HCEC 1CT (cell line): Measurements from ENCODE around the gene F10.
"Not testable (repeated sequence)": the region's sequence is repeated elsewhere in the genome, so short reads cannot be mapped to it uniquely, and the experiment has no call there.

Experiments used
- DNase-seq: peaks from one replicate; pipeline ENCODE4 v3.0.0-alpha.2; 2017

F10 gene

DNA sequence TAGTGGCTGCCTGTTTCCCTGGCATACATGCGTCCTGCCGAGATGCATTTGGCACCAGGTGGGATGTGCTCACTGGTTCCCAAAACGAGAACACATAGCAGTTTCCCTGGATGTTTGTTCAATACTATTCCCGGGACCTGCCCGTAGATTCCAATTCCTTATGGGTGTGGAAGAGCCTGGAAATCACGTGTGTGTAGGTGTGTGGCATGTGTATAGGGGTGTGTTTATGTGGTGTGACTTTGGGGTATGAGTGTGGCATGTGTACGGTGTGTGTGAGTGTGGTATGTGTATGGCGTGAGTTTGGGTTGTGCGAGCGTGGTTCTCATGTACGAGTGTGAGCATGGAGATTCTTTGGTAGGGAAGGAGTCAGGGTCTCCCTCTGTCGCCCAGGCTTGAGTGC lies 19.9 kb upstream of the F10 start:
- no peak for DNase-seq

DNA sequence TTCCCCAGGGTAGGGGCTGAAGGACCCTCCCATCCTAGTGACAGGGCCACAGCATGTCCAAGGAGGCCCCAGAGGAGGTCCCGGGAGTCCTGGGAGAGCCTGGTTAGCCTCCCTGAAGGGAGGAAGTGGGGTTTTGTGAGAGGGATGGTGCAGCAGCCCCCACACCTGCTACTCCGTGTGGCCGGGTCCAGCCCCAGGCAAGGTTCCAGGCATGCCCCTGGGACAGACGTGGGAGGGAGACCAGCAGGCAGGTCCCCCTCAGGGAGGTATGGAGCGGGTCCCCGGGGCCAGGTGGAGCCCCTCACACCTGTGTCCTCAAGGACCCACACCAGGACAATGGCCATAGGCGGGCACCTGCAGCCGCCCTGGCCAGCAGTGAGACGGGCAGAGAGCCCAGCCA lies 19.0 kb upstream of the F10 start:
- no peak for DNase-seq

DNA sequence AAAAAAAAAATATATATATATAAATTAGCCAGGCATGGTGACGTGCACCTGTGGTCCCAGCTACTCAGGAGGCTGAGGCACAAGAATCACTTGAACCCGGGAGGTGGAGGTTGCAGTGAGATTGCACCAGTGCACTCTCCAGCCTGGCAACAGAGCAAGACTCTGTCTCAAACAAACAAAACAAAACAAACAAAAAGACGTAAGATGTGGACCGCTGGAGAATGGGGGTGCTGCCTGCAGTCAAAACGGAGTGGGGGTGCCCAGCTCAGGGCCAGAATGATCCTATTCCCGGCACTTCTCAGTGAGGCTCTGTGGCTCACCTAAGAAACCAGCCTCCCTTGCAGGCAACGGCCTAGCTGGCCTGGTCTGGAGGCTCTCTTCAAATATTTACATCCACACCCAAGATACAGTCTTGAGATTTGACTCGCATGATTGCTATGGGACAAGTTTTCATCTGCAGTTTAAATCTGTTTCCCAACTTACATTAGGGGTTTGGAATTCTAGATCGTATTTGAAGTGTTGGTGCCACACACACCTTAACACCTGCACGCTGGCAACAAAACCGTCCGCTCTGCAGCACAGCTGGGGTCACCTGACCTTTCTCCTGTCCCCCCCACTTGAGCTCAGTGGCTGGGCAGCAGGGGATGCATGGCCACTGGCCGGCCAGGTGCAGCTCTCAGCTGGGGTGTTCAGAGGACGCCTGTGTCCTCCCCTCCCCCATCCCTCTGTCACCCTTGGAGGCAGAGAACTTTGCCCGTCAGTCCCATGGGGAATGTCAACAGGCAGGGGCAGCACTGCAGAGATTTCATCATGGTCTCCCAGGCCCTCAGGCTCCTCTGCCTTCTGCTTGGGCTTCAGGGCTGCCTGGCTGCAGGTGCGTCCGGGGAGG lies 17.3 kb upstream of the F10 start, which contains the start of gene F7:
F7 (plus strand) TSS at position 760 of the 889 bp plus-strand sequence; CDS start at position 811, 51 bp downstream.
- DNase-seq, result no peak

DNA sequence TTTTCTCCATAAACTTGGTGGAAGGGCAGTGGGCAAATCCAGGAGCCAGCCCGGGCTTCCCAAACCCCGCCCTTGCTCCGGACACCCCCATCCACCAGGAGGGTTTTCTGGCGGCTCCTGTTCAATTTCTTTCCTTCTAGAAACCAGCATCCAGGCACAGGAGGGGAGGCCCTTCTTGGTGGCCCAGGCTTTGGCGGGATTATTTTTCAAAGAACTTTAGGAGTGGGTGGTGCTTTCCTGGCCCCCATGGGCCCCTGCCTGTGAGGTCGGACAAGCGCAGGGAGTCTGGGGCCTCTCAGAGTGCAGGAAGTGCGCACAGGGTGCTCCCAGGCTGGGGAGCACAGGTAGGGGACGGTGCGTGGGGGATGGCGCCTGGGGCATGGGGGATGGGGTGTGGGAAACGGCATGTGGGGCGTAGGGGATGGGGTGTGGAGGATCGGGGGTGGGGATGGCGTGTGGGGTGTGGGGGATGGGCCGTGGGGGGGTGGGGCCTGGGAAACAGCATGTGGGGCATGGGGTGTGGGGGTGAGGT lies 16.6 kb upstream of the F10 start:
- no peak for DNase-seq

DNA sequence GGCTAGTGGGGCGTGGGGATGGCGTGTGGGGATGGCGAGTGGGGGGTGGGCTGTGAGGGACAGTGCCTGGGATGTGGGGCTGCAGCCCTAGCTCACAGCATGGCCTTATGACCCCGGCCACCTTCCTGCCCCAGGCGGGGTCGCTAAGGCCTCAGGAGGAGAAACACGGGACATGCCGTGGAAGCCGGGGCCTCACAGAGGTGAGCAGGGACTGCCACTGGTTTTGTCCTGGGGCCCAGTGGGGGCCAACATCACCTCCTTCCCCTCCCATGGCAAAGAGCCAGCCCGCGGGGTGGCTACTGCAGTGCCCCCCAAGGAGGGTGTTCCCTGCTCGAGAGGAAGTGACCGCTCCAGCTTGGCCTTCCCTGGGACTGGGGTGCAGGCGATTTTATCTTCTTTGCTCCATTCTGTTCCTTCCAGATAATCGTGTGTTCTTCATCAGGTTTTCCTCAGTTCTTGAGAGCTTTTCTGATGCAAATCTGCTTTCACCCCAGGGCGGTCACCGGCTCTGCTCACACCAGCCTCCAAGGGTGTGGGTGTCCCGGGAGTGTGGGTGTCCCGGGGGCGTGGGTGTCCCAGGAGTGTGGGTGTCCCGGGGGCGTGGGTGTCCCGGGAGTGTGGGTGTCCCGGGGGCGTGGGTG lies 15.8 kb upstream of the F10 start:
- DNase-seq, result no peak

DNA sequence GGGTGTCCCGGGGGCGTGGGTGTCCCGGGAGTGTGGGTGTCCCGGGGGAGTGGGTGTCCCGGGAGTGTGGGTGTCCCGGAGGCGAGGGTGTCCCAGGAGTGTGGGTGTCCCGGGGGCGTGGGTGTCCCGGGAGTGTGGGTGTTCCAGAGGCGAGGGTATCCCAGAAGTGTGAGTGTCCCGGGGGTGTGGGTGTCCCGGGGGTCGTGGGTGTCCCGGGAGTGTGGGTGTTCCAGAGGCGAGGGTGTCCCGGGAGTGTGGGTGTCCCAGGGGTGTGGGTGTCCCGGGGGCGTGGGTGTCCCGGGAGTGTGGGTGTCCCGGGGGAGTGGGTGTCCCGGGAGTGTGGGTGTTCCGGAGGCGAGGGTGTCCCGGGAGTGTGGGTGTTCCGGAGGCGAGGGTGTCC lies 14.1 kb upstream of the F10 start:
- DNase-seq, result not testable (repeated sequence)

DNA sequence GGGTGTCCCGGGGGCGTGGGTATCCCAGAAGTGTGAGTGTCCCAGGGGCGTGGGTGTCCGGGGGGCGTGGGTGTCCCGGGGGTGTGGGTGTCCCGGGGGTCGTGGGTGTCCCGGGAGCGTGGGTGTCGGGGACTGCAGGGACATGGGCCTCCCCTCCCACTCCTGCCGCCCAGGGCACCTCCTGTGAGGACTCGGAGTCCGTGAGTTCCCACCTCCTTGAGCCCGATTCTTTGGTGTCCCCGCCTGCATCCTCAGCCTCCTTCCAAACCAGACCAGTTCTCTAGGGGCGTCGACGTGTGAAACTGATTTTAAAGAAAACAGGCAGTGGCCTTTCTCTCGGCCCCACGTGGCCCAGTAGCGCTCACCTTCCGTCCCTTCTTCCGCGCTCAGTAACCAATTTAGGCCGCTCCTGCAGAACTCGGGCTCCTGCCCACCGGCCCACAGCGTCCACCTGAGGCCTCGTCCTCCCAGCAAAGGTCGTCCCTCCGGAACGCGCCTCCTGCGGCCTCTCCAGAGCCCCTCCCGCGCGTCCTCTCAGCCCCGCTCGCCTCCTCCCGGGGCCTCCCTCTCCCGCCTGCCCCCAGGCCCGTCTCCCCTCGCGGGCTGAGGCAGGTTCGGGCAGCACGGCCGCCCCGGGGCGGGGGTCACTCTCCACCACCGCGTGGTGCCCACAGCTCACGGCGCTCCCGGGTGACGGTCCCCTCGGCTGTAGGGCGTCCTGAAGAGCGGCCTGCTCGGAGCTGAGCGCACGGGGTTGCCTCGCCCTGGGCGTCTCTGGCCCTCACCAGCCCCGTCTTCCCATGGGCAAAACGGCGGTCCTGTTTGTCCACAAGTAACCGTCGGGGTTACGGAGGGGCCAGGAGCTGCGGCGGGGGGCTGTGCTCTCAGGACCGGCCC lies 13.2 kb upstream of the F10 start:
- DNase-seq, result no peak

DNA sequence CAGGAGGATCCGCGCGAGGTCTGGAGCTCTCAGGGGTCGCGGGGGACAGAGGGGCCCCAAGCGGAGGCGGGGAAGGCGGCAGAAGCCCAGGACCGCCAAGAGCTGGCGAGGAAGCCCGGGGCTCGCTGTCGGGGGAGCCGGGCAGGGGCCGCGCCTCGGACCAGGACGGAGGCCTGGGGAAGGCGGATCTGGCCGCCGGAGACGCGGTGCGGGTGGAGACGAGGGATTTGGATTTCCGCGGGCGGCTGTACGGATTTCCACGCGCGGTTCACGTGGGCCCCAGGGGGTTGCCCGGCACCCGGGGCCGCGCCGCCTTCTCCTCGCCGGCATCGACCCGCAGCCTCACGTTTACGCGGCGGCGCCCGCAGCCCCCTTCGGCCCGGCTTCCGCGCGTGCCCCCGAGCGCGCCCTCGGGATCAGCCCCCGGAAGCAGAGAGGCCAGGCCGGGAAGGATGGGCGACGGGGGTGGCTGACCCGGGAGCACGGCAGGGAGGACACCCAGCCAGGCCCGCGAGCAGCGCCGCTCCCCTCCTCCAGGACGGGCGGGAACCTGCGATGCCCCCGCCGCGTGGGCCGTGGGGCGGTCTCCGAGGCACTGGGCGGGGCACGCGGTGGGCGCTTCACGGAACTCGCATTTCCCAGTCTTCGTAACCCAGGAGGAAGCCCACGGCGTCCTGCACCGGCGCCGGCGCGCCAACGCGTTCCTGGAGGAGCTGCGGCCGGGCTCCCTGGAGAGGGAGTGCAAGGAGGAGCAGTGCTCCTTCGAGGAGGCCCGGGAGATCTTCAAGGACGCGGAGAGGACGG lies 12.3 kb upstream of the F10 start:
- DNase-seq, result no peak

DNA sequence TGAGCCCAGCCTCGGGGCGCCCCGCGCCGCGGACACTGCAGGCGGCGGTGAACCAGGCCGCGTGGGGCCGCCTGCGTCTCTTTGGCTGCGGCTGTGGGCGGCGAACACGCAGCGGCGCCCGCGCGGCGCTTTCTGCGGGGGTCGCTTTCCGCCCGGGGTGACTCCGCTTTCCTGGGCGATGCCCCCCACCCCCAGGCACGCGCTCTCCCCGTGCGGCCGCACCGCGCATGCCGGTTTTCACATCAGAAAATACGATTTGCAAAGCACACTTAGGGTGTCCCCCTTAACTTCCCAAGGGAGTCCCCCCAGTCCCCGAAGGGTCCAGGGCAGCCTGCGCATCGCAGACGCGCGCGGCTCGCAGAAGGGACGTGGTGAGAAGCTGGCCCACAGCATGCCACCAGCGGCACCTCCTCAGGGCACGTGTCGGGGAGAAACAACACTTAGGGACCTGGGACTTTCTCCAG lies 11.7 kb upstream of the F10 start:
- no peak for DNase-seq

DNA sequence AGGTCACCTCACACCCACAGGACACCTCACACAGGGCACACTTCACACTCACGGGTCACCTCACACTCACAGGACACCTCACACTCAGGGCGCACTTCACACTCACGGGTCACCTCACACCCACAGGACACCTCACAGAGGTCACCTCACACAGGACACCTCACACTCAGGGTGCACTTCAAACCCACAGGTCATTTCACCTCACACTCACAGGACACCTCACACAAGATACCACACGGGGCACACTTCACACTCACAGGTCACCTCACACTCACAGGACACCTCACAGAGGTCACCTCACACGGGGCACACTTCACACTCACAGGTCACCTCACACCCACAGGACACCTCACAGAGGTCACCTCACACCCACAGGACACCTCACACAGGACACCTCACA lies 10.8 kb upstream of the F10 start:
- not testable (repeated sequence) for DNase-seq

DNA sequence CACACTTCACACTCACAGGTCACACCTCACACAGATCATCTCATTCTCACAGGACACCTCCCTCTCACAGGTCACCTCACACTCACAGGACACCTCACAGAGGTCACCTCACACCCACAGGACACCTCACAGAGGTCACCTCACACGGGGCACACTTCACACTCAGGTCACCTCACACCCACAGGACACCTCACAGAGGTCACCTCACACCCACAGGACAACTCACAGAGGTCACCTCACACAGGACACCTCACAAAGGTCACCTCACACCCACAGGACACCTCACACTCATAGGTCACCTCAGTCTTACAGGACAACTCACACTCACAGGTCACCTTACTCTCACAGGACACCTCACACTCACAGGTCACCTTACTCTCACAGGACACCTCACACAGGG lies 10.1 kb upstream of the F10 start:
- not testable (repeated sequence) for DNase-seq

DNA sequence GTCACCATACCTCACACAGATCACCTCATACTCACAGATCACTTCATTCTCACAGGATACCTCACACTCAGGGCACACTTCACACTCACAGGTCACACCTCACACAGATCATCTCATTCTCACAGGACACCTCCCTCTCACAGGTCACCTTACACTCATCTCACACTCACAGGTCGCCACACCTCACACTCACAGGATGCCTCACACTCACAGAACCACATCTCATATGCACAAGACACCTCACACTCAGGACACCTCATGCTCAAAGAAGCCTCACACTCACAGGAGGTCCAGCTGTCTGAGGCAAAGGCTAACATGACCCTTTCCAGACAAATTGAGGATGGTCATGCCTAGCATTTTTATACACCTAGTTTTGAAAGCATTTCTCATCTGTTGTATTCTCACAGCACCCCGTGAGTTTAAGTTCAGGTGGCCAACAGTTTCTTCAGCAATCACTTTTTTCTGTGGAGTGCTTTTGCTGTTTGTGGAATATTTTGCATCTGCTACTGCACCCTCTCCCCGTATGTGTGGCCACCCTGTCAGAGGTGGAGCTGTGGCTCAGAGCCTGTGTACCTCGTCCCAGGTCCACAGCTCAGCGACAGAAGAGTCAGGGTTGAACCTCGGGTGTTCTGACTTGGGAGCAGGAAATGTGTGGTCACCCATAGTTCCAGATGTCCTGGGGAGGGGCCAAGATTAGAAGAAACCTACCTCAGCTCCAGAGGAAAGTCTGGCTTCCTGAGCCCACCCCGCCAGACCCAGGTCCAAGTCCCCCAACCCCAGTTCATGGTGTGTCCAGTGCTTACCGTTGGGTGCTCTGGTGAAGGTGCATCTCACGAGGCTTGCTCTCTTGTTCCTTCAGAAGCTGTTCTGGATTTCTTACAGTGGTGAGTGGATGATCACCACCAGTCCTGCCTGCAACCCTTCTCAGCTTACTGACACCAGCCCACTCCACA lies 9.4 kb upstream of the F10 start:
- no peak for DNase-seq

DNA sequence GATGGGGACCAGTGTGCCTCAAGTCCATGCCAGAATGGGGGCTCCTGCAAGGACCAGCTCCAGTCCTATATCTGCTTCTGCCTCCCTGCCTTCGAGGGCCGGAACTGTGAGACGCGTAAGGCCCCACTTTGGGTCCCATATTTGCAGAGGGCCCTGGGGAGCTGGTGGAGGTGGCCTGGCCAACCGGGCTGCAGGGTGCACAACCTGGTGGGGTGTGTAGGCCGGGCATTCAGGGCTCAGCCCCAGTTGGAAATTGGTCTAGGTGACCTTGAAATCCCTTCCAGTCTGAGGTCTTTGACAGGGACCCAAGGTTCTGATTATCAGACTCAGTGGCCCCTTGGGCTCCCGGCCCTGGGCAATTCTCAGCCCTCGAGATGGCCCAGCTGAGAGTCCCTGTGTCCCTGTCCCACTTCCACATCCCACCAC lies 8.7 kb upstream of the F10 start:
- no peak for DNase-seq

DNA sequence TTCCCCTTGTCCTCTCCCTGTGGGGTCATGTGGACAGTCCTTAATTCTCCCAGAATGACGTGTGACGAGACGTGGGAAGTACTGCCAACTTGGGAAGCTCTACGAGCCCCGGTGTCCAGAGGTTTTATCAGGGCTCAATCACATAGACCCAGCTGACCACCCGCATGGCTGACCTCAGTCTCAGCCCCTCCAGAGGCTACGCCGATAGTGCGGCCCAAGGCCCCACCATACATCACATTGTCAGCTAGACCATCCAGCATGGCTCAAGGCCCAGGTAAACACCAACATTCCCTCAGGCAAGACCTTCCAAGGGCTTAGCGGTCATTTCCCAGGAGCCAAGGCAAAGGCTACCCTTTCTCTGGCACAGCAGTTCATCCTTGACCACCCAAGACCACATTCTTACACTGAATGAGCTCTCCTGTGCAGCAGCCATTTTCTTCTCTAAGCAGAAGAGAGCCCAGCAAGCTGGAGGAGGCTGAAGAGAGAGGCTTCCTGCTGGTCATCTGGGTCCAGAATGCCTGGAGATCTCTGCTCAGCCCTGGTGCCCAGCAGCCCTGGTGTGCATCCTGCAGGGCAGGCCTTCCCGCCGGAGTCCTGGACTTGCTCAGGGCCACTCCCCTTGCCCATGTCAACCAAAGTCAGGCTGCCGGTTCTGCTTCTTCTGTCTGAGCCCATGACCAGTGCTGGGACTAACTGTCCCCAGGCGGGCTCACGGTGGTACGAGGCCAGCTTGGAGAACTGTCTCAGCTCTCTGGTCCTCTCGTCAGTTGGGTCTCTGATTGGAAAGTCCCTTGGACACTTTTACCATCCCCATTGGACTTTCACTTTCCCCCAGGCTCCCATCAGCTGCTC lies 7.9 kb upstream of the F10 start:
- DNase-seq, result no peak

DNA sequence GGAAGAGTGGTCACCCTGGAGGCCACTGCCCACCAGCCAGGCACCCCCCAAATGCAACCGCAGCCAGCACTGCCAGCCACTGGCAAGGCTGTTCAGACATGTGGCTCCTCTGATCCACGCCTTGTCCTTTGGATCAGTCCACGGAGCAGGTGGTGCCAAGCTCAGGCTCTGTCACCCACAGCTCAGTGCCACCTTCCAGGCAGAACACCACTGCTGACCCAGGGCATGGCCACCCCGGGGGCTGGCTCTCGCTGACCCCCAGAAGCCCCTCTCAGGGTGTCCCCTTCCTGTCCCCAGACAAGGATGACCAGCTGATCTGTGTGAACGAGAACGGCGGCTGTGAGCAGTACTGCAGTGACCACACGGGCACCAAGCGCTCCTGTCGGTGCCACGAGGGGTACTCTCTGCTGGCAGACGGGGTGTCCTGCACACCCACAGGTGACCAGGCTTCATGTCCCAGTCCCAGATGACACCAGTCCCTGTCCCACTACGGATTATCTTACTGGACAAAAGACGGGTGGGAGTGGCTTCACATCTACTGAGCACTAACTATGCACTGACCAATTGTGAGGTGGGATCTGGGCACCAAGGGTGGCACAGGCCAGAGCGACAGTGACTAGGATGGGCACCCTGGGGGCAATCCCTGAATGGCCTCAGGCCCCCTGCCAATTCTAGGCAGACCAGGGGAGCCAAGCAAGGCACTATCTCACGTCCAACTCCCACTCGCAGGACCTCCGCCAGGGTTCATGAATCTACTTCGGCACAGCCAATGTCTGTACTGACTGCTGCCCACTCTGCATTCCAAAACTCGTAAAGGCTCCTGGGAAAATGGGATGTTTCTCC lies 7.0 kb upstream of the F10 start:
- DNase-seq, result no peak

DNA sequence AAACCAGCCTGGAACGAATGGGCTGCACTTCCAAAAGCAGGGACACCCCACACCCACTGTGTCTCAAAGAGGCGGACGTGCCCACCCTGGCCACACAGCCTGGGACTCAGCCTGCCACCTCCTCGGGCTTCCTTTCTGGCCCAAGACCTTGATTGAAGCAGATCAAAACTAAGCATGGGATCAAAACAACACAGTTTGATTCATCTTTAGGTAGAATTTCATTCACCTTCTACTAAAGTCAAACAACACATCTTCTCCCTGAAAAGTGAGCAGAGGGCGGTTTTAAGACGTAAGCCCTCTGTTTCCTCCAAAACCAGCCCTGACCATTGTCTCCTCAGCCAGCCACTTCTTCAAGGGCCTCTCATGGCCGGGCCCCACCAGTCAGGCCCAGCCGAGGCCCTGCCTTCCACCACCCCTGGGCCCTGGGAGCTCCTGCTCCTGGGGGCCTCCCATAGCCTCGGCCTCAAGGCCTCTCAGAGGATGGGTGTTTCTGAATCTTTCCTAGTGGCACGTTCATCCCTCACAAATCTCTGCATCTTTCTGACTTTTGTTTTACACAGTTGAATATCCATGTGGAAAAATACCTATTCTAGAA lies 6.3 kb upstream of the F10 start:
- DNase-seq, result no peak

DNA sequence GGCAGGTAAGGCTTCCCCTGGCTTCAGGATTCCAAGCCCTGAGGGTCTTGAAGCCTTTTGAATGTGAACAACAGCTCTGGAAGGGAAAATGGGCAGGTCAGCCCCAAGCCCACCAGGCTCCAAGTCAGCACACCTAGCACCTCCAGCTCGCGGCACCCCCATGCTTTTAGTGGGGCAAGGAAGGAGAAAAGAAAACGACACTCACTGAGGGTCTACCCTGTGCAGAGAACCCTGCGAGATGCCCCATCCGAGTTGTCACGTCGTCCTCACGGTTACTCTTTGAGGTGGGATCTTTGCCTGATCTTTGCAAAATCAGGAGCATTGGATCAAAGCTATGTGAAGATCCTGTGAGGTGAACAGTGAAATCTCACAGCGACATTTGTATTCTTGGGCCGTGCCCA lies 5.7 kb upstream of the F10 start:
- DNase-seq, result no peak

DNA sequence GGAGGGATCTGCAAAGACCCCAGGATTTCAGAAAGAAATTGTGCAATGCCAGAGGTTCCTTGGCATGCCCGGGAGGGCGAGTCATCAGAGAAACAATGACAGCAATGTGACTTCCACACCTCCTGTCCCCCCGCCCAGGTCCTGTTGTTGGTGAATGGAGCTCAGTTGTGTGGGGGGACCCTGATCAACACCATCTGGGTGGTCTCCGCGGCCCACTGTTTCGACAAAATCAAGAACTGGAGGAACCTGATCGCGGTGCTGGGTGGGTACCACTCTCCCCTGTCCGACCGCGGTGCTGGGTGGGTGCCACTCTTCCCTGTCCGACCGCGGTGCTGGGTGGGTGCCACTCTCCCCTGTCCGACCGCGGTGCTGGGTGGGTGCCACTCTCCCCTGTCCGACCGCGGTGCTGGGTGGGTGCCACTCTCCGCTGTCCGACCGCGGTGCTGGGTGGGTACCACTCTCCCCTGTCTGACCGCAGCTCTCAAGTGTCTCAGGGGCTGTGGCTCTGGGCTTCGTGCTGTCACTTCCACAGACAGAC lies 5.2 kb upstream of the F10 start:
- no peak for DNase-seq
